IMR-90 (cell line): Measurements from ENCODE around the gene ARMC6. TPM values are rescaled to one million over a fixed set of nuclear protein-coding genes. Genes with fewer than 3 reads are reported as not detected.

ENCODE experiments used
- ATAC-seq: fragments of 200-7000 bp; cut with Tn5 transposase; 2 replicates; pipeline ENCODE4 v1.9.1; 2020; ENCODE audit warnings: low read depth, mild to moderate bottlenecking, moderate library complexity
- BruUV-seq: library from RNA; stranded (reverse); fragments of 400-500 nt; replicated peaks from 2 replicates; lab custom pipeline; 2021; lab: Mats Ljungman, UMichigan
- CTCF ChIA-PET: fragments of 300-600 bp; formaldehyde crosslinking; extraction: SDS; loops from one replicate; lab custom pipeline; 2021; ENCODE audit warnings: antibody characterized with exemption; lab: Yijun Ruan, JAX
- POLR2A ChIA-PET: fragments of 300-600 bp; sonication (Branson Sonifier 250); formaldehyde crosslinking; loops from one replicate; lab custom pipeline; 2022; ENCODE audit warnings: antibody characterized with exemption; ENCODE audit not compliant: unreplicated experiment; lab: Charles Lee
- DNase-seq: peaks from one replicate; pipeline ENCODE4 v3.0.0; 2013
- H2AFZ ChIP-seq: replicated peaks from 2 replicates; pipeline ENCODE3; 2013; ENCODE audit warnings: low read length, mild to moderate bottlenecking; ENCODE audit not compliant: poor library complexity
- H2AK5ac ChIP-seq: 2 replicates; pipeline ENCODE4 v1.6.1; 2013; ENCODE audit warnings: low read depth, low read length, inconsistent platforms
- H2AK9ac ChIP-seq: replicated peaks from 2 replicates; pipeline ENCODE3; 2013; ENCODE audit warnings: mild to moderate bottlenecking, low read depth, low read length, moderate library complexity; ENCODE audit not compliant: poor library complexity
- H2BK120ac ChIP-seq: 2 replicates; pipeline ENCODE4 v1.6.1; 2013; ENCODE audit warnings: low read depth, low read length, inconsistent platforms
- H2BK15ac ChIP-seq: 3 replicates; pipeline ENCODE4 v1.6.1; 2013; ENCODE audit warnings: low read depth, low read length, inconsistent platforms
- H2BK20ac ChIP-seq: 2 replicates; pipeline ENCODE4 v1.6.1; 2013; ENCODE audit warnings: low read depth, mild to moderate bottlenecking, inconsistent platforms, low read length, moderate library complexity
- H2BK5ac ChIP-seq: 2 replicates; pipeline ENCODE4 v1.6.1; 2013; ENCODE audit warnings: mild to moderate bottlenecking, low read depth, low read length, inconsistent platforms; ENCODE audit not compliant: poor library complexity, severe bottlenecking
- H3K14ac ChIP-seq: replicated peaks from 2 replicates; pipeline ENCODE4 v1.6.1; 2013; ENCODE audit warnings: low read depth, low read length, inconsistent platforms
- H3K18ac ChIP-seq: 2 replicates; pipeline ENCODE4 v1.6.1; 2013; ENCODE audit warnings: low read depth, low read length, control low read depth
- H3K23ac ChIP-seq: 2 replicates; pipeline ENCODE4 v1.6.1; 2013; ENCODE audit warnings: low read depth, low read length, inconsistent platforms
- H3K27ac ChIP-seq: 2 replicates; pipeline ENCODE4 v1.5.1; 2013; ENCODE audit warnings: mild to moderate bottlenecking, control low read depth, low read length; ENCODE audit not compliant: insufficient read depth
- H3K27me3 ChIP-seq: 2 replicates; pipeline ENCODE4 v1.6.1; 2013; ENCODE audit warnings: low read length; ENCODE audit not compliant: control insufficient read depth, insufficient read depth
- H3K36me3 ChIP-seq: 2 replicates; pipeline ENCODE4 v1.6.1; 2013; ENCODE audit warnings: low read length, mixed read lengths; ENCODE audit not compliant: control insufficient read depth, insufficient read depth
- H3K4ac ChIP-seq: 2 replicates; pipeline ENCODE4 v1.6.1; 2013; ENCODE audit warnings: low read depth, low read length, inconsistent platforms
- H3K4me1 ChIP-seq: 2 replicates; pipeline ENCODE4 v1.6.1; 2013; ENCODE audit warnings: low read length, mixed read lengths; ENCODE audit not compliant: control insufficient read depth, insufficient read depth
- H3K4me2 ChIP-seq: 2 replicates; pipeline ENCODE4 v1.6.1; 2013; ENCODE audit warnings: low read depth, mild to moderate bottlenecking, control low read depth, low read length, moderate library complexity
- H3K4me3 ChIP-seq: 2 replicates; pipeline ENCODE4 v1.5.1; 2013; ENCODE audit warnings: low read depth, mild to moderate bottlenecking, control low read depth, low read length, moderate library complexity; ENCODE audit not compliant: insufficient read depth
- H3K56ac ChIP-seq: 2 replicates; pipeline ENCODE4 v1.6.1; 2013; ENCODE audit warnings: low read length, inconsistent platforms; ENCODE audit not compliant: insufficient read depth; ENCODE audit errors: extremely low read depth
- H3K79me1 ChIP-seq, 2 experiments: 2 replicates each; pipeline ENCODE4 v1.6.1; 2013; ENCODE audit warnings: low read length in 2 of 2, inconsistent platforms in 1 of 2, low read depth in 1 of 2
- H3K9ac ChIP-seq: 2 replicates; pipeline ENCODE4 v1.6.1; 2013; ENCODE audit warnings: low read depth, low read length, control low read depth
- H3K9me1 ChIP-seq: 2 replicates; pipeline ENCODE4 v1.6.1; 2013; ENCODE audit warnings: low read length, inconsistent platforms; ENCODE audit not compliant: insufficient read depth
- H3K9me3 ChIP-seq: 2 replicates; pipeline ENCODE4 v1.6.1; 2013; ENCODE audit warnings: low read length; ENCODE audit not compliant: control insufficient read depth, insufficient read depth
- H4K20me1 ChIP-seq: 2 replicates; pipeline ENCODE4 v1.6.1; 2013; ENCODE audit warnings: low read length, inconsistent platforms; ENCODE audit not compliant: insufficient read depth
- H4K5ac ChIP-seq: 2 replicates; pipeline ENCODE4 v1.6.1; 2013; ENCODE audit warnings: mild to moderate bottlenecking, low read depth, low read length, control low read depth
- H4K8ac ChIP-seq, 2 experiments: 2 replicates each; pipeline ENCODE4 v1.6.1; 2013; ENCODE audit warnings: low read depth in 2 of 2, low read length in 2 of 2, control low read depth in 1 of 2, inconsistent platforms in 1 of 2
- H4K91ac ChIP-seq: 2 replicates; pipeline ENCODE4 v1.6.1; 2013; ENCODE audit warnings: low read depth, low read length, inconsistent platforms; ENCODE audit not compliant: insufficient read depth
- CEBPB ChIP-seq: IDR thresholded peaks from 2 replicates; pipeline ENCODE4 v1.6.1; 2012; ENCODE audit warnings: low read depth, low read length, improper control_type of control experiment
- CTCF ChIP-seq: conservative IDR thresholded peaks from 2 replicates; pipeline ENCODE4 v1.5.1; 2012; ENCODE audit warnings: mild to moderate bottlenecking, low read depth, low read length, improper control_type of control experiment
- ELK1 ChIP-seq: fragments of 150-350 bp; IDR thresholded peaks from 2 replicates; pipeline ENCODE4 v1.6.1; 2016; ENCODE audit warnings: low read depth, mild to moderate bottlenecking, low read length, moderate library complexity, borderline replicate concordance
- MAFK ChIP-seq: IDR thresholded peaks from 2 replicates; pipeline ENCODE4 v1.6.1; 2012; ENCODE audit warnings: low read depth, low read length, improper control_type of control experiment
- MAZ ChIP-seq: IDR thresholded peaks from 2 replicates; pipeline ENCODE4 v1.6.1; 2012; ENCODE audit warnings: low read depth, mild to moderate bottlenecking, low read length, improper control_type of control experiment, moderate library complexity, borderline replicate concordance
- NFE2L2 ChIP-seq: fragments of 150-350 bp; IDR thresholded peaks from 2 replicates; pipeline ENCODE4 v1.6.1; 2016; ENCODE audit warnings: low read depth, mild to moderate bottlenecking, low read length
- RAD21 ChIP-seq: IDR thresholded peaks from 2 replicates; pipeline ENCODE4 v1.6.1; 2012; ENCODE audit warnings: low read length, improper control_type of control experiment
- WGBS, 2 experiments: methylation state at CpG; one replicate each; pipeline versions ENCODE4 v1.1.5 to v1.1.7; 2013; ENCODE audit warnings: missing lambda C conversion rate in 2 of 2; ENCODE audit not compliant: insufficient read length in 1 of 2; ENCODE audit errors: extremely low coverage in 2 of 2; 5-methylcytosine and 5-hydroxymethylcytosine counted together
- dilution Hi-C: fragments of 300-500 bp; cut with HindIII; formaldehyde crosslinking; loops from one replicate; pipeline ENCODE4 v1.14.3; 2018; ENCODE audit warnings: low sequenced_read_pairs; ENCODE audit not compliant: unreplicated experiment
- in situ Hi-C: fragments of 300-500 bp; cut with MboI; formaldehyde crosslinking; loops from 3 replicates; pipeline ENCODE4 v1.14.3; 2019; ENCODE audit warnings: low sequenced_read_pairs, inconsistent platforms, mixed read lengths
- intact Hi-C: fragments of 100-400 bp; cut with micrococcal nuclease; formaldehyde crosslinking; loops from 2 replicates; pipeline ENCODE4 v1.10.0; 2022
- polyA plus RNA-seq, 3 experiments: library from polyadenylated mRNA; depleted of rRNA; stranded (reverse); fragments of >200 nt; gene quantifications; 2 replicates each; pipeline ENCODE4 v1.2.3, GENCODE V29; 2012; ENCODE audit warnings: low replicate concordance in 1 of 3
- total RNA-seq: library from RNA; depleted of rRNA; stranded (reverse); fragments of >200 nt; gene quantifications from 2 replicates; pipeline ENCODE4 v1.2.3, GENCODE V29; 2012
- TF ChIP-seq, protein P1 (sequence below): fragments of 150-350 bp; IDR thresholded peaks from 2 replicates; pipeline ENCODE4 v1.6.1; 2017; ENCODE audit warnings: mild to moderate bottlenecking, antibody characterized with exemption, low read length, low read depth

Gene ARMC6
- total and polyA plus RNA-seq, 2 of the 4 experiments (the other 2 are of a cell fraction), result 41.5 to 52.7 TPM

GRCh38 chr19:19026299-19026971, 7.0 kb upstream of the ARMC6 start:
- H3K36me3 ChIP-seq, result peaks cover 58% of the 10 kb centered on the region
- no peak for DNase-seq

More at GRCh38 chr19:19026299-19026971, 7.0 kb upstream of the ARMC6 start:
- Histone ChIP-seq H4K8ac (no peak overlapping the region), H3K9me3 (no peaks in the 10 kb centered on the region), H3K56ac (no peak overlapping the region), H4K91ac (no peak overlapping the region), H2BK20ac (no peak overlapping the region), H3K23ac (no peak overlapping the region), H2AK9ac (peak overlapping the region; percentile 16), H2BK15ac (no peak overlapping the region), H3K14ac (no peak overlapping the region), H4K5ac (no peak overlapping the region), H3K4ac (no peak overlapping the region), H2BK5ac (no peak overlapping the region), H2BK120ac (no peak overlapping the region), H3K79me1 (peaks cover 43 to 75% of the 10 kb centered on the region in 2 experiments), H3K9ac (no peak overlapping the region), H2AFZ (no peak overlapping the region), H3K18ac (no peak overlapping the region), H3K27ac (no peak overlapping the region), H3K27me3 (no peaks in the 10 kb centered on the region), H3K9me1 (no peaks in the 10 kb centered on the region), H3K4me3 (no peak overlapping the region), H3K4me1 (0 out of 2 replicates have a peak, but pooled peaks cover 2% of the 10 kb centered on the region), H2AK5ac (no peak overlapping the region; the same call in 1 of the 2 replicates), H4K20me1 (peaks cover 38% of the 10 kb centered on the region), H3K4me2 (no peak overlapping the region)
- dilution Hi-C loops, result no loop called here
- TF ChIP-seq NFE2L2 (no peak), RAD21 (no peak), CEBPB (no peak), MAFK (no peak), MAZ (no peak), CTCF (no peak), ELK1 (no peak)
- TF ChIP-seq, protein P1, sequence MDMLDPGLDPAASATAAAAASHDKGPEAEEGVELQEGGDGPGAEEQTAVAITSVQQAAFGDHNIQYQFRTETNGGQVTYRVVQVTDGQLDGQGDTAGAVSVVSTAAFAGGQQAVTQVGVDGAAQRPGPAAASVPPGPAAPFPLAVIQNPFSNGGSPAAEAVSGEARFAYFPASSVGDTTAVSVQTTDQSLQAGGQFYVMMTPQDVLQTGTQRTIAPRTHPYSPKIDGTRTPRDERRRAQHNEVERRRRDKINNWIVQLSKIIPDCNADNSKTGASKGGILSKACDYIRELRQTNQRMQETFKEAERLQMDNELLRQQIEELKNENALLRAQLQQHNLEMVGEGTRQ, result no peak
- in situ Hi-C loops, result no loop called here
- intact Hi-C loops, result no loop called here
- 88% methylated on average over 7 of the region's 10 CpGs; no CpG with 5 or more reads in 1 of the 2 experiments for WGBS, 2 experiments
- ChIA-PET CTCF (no interaction called here), POLR2A (no interaction called here)
- no TSS peak for BruUV-seq
- no peak for ATAC-seq
